Transverse colon (tissue), 4 donors: ENCODE data around the gene IST1.

ENCODE experiments used
- EP300 ChIP-seq: sonication (generic); formaldehyde crosslinking; IDR thresholded peaks from one replicate; pipeline ENCODE4 v1.6.1; 2017; ENCODE audit warnings: antibody characterized with exemption, low read depth
- POLR2AphosphoS5 ChIP-seq, 3 donors: sonication (generic); formaldehyde crosslinking; IDR thresholded peaks; one replicate each; pipeline ENCODE4 v1.6.1; 2016; ENCODE audit warnings: antibody characterized with exemption in 3 of 3
- TF ChIP-seq, protein P1 (sequence below), 5 experiments: fragments of 200-600 bp in 3 of 5; fragments of 450-650 bp in 2 of 5; sonication (generic) in 3 of 5; IDR thresholded peaks; 1 replicate in 2 of 5; 2 replicates in 3 of 5; pipeline ENCODE4 v1.5.1; 2016 to 2017; ENCODE audit warnings: antibody characterized with exemption in 5 of 5, inconsistent platforms in 3 of 5, mild to moderate bottlenecking in 2 of 5, moderate library complexity in 1 of 5

DNA sequence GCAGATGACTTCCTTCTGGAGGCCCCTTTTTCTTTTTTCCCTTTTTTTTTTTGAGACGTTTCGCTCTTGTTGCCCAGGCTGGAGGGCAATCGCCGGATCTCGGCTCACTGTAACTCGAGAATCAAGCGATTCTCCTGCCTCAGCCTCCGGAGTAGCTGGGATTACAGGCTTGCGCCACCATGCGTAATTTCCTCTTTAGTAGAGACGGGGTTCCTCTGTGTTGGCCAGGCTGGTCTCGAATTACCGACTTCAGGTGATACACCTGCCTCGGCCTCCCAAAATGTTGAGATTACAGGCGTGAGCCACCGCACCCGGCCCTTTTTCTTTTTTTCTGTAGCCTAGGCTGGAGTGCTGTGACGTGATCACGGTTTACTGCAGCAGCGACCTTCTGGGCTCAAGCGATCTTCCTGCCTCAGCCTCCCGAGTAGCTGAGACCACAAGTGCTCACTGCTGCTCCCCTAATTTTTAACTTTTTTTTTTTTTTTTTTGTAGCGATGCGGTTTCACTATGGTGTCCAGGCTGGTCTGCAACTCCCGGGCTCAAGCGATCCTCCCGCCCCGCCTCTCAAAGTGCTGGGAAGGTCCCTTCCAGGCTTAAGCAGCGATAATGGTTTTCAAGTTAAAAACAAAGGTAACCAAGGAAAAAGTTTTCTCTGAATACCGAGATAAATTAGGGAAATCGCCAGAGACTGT lies 956 bp upstream of the IST1 start:
- no peak for TF ChIP-seq POLR2AphosphoS5 (IDR thresholded peaks at IDR 0.05)
- TF ChIP-seq, protein P1, sequence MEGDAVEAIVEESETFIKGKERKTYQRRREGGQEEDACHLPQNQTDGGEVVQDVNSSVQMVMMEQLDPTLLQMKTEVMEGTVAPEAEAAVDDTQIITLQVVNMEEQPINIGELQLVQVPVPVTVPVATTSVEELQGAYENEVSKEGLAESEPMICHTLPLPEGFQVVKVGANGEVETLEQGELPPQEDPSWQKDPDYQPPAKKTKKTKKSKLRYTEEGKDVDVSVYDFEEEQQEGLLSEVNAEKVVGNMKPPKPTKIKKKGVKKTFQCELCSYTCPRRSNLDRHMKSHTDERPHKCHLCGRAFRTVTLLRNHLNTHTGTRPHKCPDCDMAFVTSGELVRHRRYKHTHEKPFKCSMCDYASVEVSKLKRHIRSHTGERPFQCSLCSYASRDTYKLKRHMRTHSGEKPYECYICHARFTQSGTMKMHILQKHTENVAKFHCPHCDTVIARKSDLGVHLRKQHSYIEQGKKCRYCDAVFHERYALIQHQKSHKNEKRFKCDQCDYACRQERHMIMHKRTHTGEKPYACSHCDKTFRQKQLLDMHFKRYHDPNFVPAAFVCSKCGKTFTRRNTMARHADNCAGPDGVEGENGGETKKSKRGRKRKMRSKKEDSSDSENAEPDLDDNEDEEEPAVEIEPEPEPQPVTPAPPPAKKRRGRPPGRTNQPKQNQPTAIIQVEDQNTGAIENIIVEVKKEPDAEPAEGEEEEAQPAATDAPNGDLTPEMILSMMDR (IDR thresholded peaks at IDR 0.05): no peak
- TF ChIP-seq EP300: no peak
